HepG2 (cell line): ENCODE measurements around the gene P3H4. TPM values are rescaled to one million over a fixed set of nuclear protein-coding genes. Genes with fewer than 3 reads are reported as not detected.

ENCODE experiments used
- ATAC-seq: fragments of 200-7000 bp; cut with Tn5 transposase; 3 replicates; pipeline ENCODE4 v1.9.1; 2020; ENCODE audit warnings: mild to moderate bottlenecking, moderate library complexity
- BruUV-seq: library from RNA; stranded (reverse); fragments of 400-500 nt; replicated peaks from 2 replicates; lab custom pipeline; 2021; lab: Mats Ljungman, UMichigan
- CTCF ChIA-PET: fragments of 300-600 bp; formaldehyde crosslinking; extraction: SDS; loops from one replicate; lab custom pipeline; 2021; ENCODE audit warnings: low total read pairs, inconsistent platforms, low intra/inter-chr PET ratio; lab: Yijun Ruan, JAX
- POLR2A ChIA-PET: fragments of 350-600 bp; sonication (Branson Sonifier 250); formaldehyde crosslinking; loops from one replicate; lab custom pipeline; 2020; ENCODE audit warnings: antibody characterized with exemption, inconsistent platforms; lab: Yijun Ruan, JAX
- DNase-seq: peaks from one replicate; pipeline ENCODE4 v3.0.0-alpha.2; 2015; ENCODE audit warnings: low spot score
- FAIRE-seq: peaks from 3 replicates; lab custom pipeline; 2011; peaks lifted over from hg19 to GRCh38; lab: Jason Lieb, UNC
- H2AFZ ChIP-seq: one replicate; pipeline ENCODE4 v1.6.1; 2011; ENCODE audit warnings: low read length, inconsistent platforms
- H3K27ac ChIP-seq: fragments of 300-600 bp; 3 replicates; pipeline ENCODE4 v1.8.0; 2011; ENCODE audit warnings: mixed run types, mild to moderate bottlenecking, mixed read lengths, low read length, inconsistent platforms; ENCODE audit not compliant: insufficient read depth; ENCODE audit errors: extremely low read length
- H3K27me3 ChIP-seq, 2 experiments: fragments of 200-600 bp in 1 of 2; 2 replicates in 1 of 2; 3 replicates in 1 of 2; pipeline versions ENCODE4 v1.6.0 to v1.8.0; 2011; ENCODE audit warnings: low read length in 2 of 2, mild to moderate bottlenecking in 2 of 2, moderate library complexity in 2 of 2, inconsistent platforms in 1 of 2; ENCODE audit not compliant: insufficient read depth in 2 of 2, control insufficient read depth in 1 of 2
- H3K36me3 ChIP-seq, 2 experiments: fragments of 200-600 bp in 1 of 2; replicated peaks in 1 of 2; 2 replicates in 1 of 2; 3 replicates in 1 of 2; pipeline versions ENCODE4 v1.5.1 to v1.8.0; 2011; ENCODE audit warnings: low read length in 2 of 2, inconsistent platforms in 1 of 2; ENCODE audit not compliant: insufficient read depth in 2 of 2, control insufficient read depth in 1 of 2
- H3K4me1 ChIP-seq: 2 replicates; pipeline ENCODE4 v1.5.1; 2012; ENCODE audit warnings: low read length, inconsistent platforms; ENCODE audit not compliant: insufficient read depth
- H3K4me2 ChIP-seq: 2 replicates; pipeline ENCODE4 v1.6.0; 2011; ENCODE audit warnings: low read depth, low read length, inconsistent platforms
- H3K4me3 ChIP-seq, 3 experiments: fragments of 200-600 bp in 1 of 3; sonication (generic), shearing (Covaris generic) in 1 of 3; replicated peaks in 1 of 3; 2 replicates each; pipeline ENCODE4 v1.5.1; 2011 to 2016; ENCODE audit warnings: low read length in 3 of 3, inconsistent platforms in 2 of 3, low read depth in 2 of 3, mild to moderate bottlenecking in 2 of 3, control low read depth in 1 of 3, mixed read lengths in 1 of 3; ENCODE audit not compliant: insufficient read depth in 1 of 3
- H3K79me2 ChIP-seq: one replicate; pipeline ENCODE4 v1.6.1; 2011; ENCODE audit warnings: low read length, inconsistent platforms; ENCODE audit not compliant: insufficient read depth
- H3K9ac ChIP-seq: 2 replicates; pipeline ENCODE4 v1.6.0; 2011; ENCODE audit warnings: mild to moderate bottlenecking, low read depth, low read length, inconsistent platforms; ENCODE audit not compliant: insufficient read depth
- H3K9me3 ChIP-seq: 2 replicates; pipeline ENCODE4 v1.5.1; 2012; ENCODE audit warnings: mild to moderate bottlenecking, low read length
- H4K20me1 ChIP-seq: 2 replicates; pipeline ENCODE4 v1.6.0; 2011; ENCODE audit warnings: inconsistent platforms, mild to moderate bottlenecking, low read length, moderate library complexity; ENCODE audit not compliant: insufficient read depth
- AGO2 ChIP-seq: fragments of 200-400 bp; formaldehyde crosslinking; optimal IDR thresholded peaks from 2 replicates; pipeline ENCODE3; 2017; ENCODE audit warnings: mild to moderate bottlenecking, low read depth, low read length, moderate library complexity
- RBFOX2 ChIP-seq: fragments of 200-400 bp; formaldehyde crosslinking; IDR thresholded peaks from 2 replicates; pipeline ENCODE4 v1.6.1; 2017; ENCODE audit warnings: low read depth, mild to moderate bottlenecking, low read length
- TAF1 ChIP-seq: sonication (generic); formaldehyde crosslinking; IDR thresholded peaks from 2 replicates; pipeline ENCODE4 v1.4.0; 2020; ENCODE audit warnings: missing genetic modification reagents
- ZKSCAN1 ChIP-seq: fragments of 150-350 bp; IDR thresholded peaks from 2 replicates; pipeline ENCODE4 v1.6.1; 2014; ENCODE audit warnings: low read length
- WGBS: methylation state at CpG from one replicate; pipeline ENCODE4 v1.1.6; 2017; ENCODE audit warnings: low lambda C conversion rate; 5-methylcytosine and 5-hydroxymethylcytosine counted together
- in situ Hi-C: cut with HindIII; loops from 2 replicates; pipeline ENCODE4 v1.10.0; 2017; ENCODE audit warnings: low pct_unique_long_range_greater_than_20kb; ENCODE audit not compliant: extremely low pct_ligation_motif_present
- intact Hi-C: fragments of 100-400 bp; cut with micrococcal nuclease; formaldehyde crosslinking; loops from one replicate; pipeline ENCODE4 v1.10.0; 2022; ENCODE audit not compliant: unreplicated experiment
- polyA plus RNA-seq, 8 experiments: library from polyadenylated mRNA; depleted of rRNA in 3 of 8; stranded (reverse) in 7 of 8; unstranded in 1 of 8; fragments of >200 nt; fragmentation: Illumina TruSeq in 4 of 8; extraction: Trizol in 4 of 8; gene quantifications; 2 replicates each; pipeline versions ENCODE4 v1.2.1 to v1.2.3, GENCODE V29; 2011 to 2016; ENCODE audit warnings: low read depth in 4 of 8, missing spikeins in 1 of 8, mixed read lengths in 1 of 8; ENCODE audit not compliant: insufficient read depth in 1 of 8
- total RNA-seq, 5 experiments: library from RNA; depleted of rRNA; stranded (reverse); fragments of >200 nt; fragmentation: Illumina TruSeq; extraction: Trizol; gene quantifications; 2 replicates each; pipeline ENCODE4 v1.2.3, GENCODE V29; 2016; ENCODE audit warnings: low read depth in 1 of 5
- TF ChIP-seq, protein P1 (sequence below): IDR thresholded peaks from 2 replicates; pipeline ENCODE4 v1.6.1; 2016; ENCODE audit warnings: low read depth, control low read depth
- TF ChIP-seq, protein P2 (sequence below): sonication (generic); formaldehyde crosslinking; IDR thresholded peaks from 2 replicates; pipeline ENCODE4 v1.5.1; 2020; ENCODE audit warnings: mild to moderate bottlenecking, missing genetic modification reagents, moderate library complexity

P3H4 gene
- total and polyA plus RNA-seq, 2 of the 13 experiments (the other 11 are each of a cell fraction or from before 2014, with no cell fraction given) = 37.1 to 50.6 TPM

DNA sequence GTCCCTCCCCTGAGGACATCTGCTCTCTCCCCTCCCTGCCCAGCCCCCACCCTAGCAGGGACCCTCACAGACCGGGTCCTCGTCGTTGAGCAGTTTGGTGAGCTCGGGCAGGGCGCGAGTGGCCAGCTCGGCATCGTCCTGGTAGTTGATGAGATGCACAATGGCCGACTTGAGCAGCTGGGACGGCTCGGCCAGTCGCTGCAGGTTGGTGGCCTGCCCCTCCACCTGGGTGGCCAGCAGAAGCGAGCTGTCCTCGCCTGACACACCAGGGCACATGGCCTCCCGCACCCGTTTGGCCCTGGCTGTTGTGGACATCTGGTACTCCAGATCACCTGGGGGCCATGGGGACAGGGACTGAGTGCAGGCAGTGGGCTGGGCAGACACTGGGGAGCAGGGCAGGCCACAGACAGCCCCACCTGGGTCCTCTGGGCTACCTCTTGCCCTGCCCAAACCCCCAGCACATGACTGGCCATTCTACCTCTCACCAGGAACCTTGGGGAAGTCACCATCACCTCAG lies 42.3 kb downstream of the P3H4 start:
- no peak overlapping the region for H3K27ac ChIP-seq
- H2AFZ ChIP-seq = no peak overlapping the region
- no peaks in the 10 kb centered on the region for H3K79me2 ChIP-seq
- no peak overlapping the region for H3K4me2 ChIP-seq
- CTCF ChIA-PET = no interaction called here
- intact Hi-C loops (no loop called here), in situ Hi-C loops (no loop called here)
- H3K4me3 ChIP-seq = no peak overlapping the region
- POLR2A ChIA-PET = interaction anchor here (0.5 to 1.3 kb wide), 3 partner anchors 10 to 17 kb away, joined by 3 to 6 read pairs (median 4); partner anchors contain the start of gene JUP
- no peak for ATAC-seq
- no peak for DNase-seq
- peaks cover 30% of the 10 kb centered on the region for H3K4me1 ChIP-seq
- no TSS peak for BruUV-seq
- H3K9me3 ChIP-seq = no peaks in the 10 kb centered on the region
- H3K36me3 ChIP-seq = peaks cover 22 to 58% of the 10 kb centered on the region in 2 experiments
- 88% methylated on average over 13 of the region's 16 CpGs for WGBS
- no peaks in the 10 kb centered on the region for H4K20me1 ChIP-seq
- H3K27me3 ChIP-seq = no peaks in the 10 kb centered on the region
- no peak for FAIRE-seq
- peak; percentile 46 for TF ChIP-seq AGO2
- TF ChIP-seq, protein P1, sequence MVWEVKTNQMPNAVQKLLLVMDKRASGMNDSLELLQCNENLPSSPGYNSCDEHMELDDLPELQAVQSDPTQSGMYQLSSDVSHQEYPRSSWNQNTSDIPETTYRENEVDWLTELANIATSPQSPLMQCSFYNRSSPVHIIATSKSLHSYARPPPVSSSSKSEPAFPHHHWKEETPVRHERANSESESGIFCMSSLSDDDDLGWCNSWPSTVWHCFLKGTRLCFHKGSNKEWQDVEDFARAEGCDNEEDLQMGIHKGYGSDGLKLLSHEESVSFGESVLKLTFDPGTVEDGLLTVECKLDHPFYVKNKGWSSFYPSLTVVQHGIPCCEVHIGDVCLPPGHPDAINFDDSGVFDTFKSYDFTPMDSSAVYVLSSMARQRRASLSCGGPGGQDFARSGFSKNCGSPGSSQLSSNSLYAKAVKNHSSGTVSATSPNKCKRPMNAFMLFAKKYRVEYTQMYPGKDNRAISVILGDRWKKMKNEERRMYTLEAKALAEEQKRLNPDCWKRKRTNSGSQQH (CRISPR knock-in tag) = no peak
- no peak overlapping the region for H3K9ac ChIP-seq

DNA sequence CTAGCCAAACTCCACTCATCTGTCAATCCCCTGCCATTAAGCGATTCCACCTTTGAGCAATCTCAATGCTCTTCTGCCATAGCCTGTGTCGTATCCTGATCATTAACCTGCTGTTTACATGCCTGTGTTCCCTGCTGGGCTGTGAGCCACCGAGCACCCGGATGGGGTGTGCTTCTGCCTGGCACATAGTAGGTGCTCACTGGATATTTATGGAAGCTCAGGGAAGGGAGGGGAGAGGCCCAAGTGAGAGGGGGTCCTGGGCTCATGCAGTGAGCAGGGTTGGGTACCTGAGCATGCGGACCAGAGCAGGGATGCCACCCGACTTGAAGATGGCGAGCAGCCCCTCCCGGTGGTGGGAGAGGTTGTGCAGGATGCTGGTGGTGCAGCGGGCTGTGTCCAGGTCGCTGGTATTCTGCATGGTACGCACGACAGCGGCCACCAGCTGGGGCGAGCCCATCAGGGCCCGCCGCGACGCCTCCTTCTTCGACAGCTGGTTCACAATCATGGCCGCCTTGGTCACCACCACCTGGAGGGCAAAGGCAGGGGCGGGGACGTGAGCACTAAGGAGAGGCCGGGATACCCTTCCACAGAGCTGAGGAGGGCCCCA lies 43.0 kb downstream of the P3H4 start:
- Histone ChIP-seq H3K9ac (no peak overlapping the region), H3K27me3 (no peaks in the 10 kb centered on the region), H3K4me1 (peaks cover 24% of the 10 kb centered on the region), H3K4me3 (no peak overlapping the region), H3K36me3 (peaks cover 25 to 60% of the 10 kb centered on the region in 2 experiments), H3K4me2 (no peak overlapping the region), H3K9me3 (no peaks in the 10 kb centered on the region), H3K79me2 (no peaks in the 10 kb centered on the region), H3K27ac (no peak overlapping the region), H4K20me1 (no peaks in the 10 kb centered on the region), H2AFZ (no peak overlapping the region)
- FAIRE-seq = no peak
- WGBS = 97% methylated on average over 21 of the region's 23 CpGs
- ATAC-seq = no peak
- no peak for DNase-seq
- CTCF ChIA-PET = no interaction called here
- intact Hi-C loops (no loop called here), in situ Hi-C loops (no loop called here)
- TF ChIP-seq TAF1 (no peak), AGO2 (peak; percentile 41), ZKSCAN1 (peak; percentile 79), RBFOX2 (peak; percentile 24; the same call in 1 of the 2 replicates)
- TF ChIP-seq, protein P2, sequence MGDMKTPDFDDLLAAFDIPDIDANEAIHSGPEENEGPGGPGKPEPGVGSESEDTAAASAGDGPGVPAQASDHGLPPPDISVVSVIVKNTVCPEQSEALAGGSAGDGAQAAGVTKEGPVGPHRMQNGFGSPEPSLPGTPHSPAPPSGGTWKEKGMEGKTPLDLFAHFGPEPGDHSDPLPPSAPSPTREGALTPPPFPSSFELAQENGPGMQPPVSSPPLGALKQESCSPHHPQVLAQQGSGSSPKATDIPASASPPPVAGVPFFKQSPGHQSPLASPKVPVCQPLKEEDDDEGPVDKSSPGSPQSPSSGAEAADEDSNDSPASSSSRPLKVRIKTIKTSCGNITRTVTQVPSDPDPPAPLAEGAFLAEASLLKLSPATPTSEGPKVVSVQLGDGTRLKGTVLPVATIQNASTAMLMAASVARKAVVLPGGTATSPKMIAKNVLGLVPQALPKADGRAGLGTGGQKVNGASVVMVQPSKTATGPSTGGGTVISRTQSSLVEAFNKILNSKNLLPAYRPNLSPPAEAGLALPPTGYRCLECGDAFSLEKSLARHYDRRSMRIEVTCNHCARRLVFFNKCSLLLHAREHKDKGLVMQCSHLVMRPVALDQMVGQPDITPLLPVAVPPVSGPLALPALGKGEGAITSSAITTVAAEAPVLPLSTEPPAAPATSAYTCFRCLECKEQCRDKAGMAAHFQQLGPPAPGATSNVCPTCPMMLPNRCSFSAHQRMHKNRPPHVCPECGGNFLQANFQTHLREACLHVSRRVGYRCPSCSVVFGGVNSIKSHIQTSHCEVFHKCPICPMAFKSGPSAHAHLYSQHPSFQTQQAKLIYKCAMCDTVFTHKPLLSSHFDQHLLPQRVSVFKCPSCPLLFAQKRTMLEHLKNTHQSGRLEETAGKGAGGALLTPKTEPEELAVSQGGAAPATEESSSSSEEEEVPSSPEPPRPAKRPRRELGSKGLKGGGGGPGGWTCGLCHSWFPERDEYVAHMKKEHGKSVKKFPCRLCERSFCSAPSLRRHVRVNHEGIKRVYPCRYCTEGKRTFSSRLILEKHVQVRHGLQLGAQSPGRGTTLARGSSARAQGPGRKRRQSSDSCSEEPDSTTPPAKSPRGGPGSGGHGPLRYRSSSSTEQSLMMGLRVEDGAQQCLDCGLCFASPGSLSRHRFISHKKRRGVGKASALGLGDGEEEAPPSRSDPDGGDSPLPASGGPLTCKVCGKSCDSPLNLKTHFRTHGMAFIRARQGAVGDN (CRISPR knock-in tag) = 0 out of 2 replicates have a peak, but pooled peaks have one; percentile 21
- BruUV-seq = no TSS peak
- POLR2A ChIA-PET = interaction anchor here (1.3 kb wide), 1 partner anchor 18 kb away, joined by 4 read pairs; the partner anchor contains the start of gene JUP
